OCI-LY7 (cell line): Measurements from ENCODE around the gene TTF2. TPM values are rescaled to one million over a fixed set of nuclear protein-coding genes. Genes with fewer than 3 reads are reported as not detected.

Experiments
- BruUV-seq: library from RNA; stranded (reverse); fragments of 400-500 nt; replicated peaks from 2 replicates; lab custom pipeline; 2021; lab: Mats Ljungman, UMichigan
- CTCF ChIA-PET: fragments of 300-600 bp; sonication (Branson Sonifier 250); formaldehyde crosslinking; loops from one replicate; lab custom pipeline; 2022; ENCODE audit warnings: antibody characterized with exemption; ENCODE audit not compliant: unreplicated experiment; lab: Charles Lee
- POLR2A ChIA-PET: fragments of 300-600 bp; sonication (Branson Sonifier 250); formaldehyde crosslinking; loops from one replicate; lab custom pipeline; 2022; ENCODE audit warnings: antibody characterized with exemption; lab: Charles Lee
- DNase-seq: peaks from one replicate; pipeline ENCODE4 v3.0.0-alpha.2; 2015; ENCODE audit warnings: low spot score
- H2AFZ ChIP-seq: fragments of 200-600 bp; sonication (generic), shearing (Covaris generic); 2 replicates; pipeline ENCODE4 v1.6.1; 2014; ENCODE audit warnings: mild to moderate bottlenecking, antibody characterized with exemption, low read length, moderate library complexity
- H3K27ac ChIP-seq: fragments of 200-600 bp; sonication (generic); 2 replicates; pipeline ENCODE4 v1.5.1; 2014; ENCODE audit warnings: mixed run types, low read depth, mild to moderate bottlenecking, moderate library complexity, low read length, inconsistent platforms; ENCODE audit not compliant: poor library complexity, severe bottlenecking
- H3K36me3 ChIP-seq: fragments of 200-600 bp; sonication (generic); 2 replicates; pipeline ENCODE4 v1.6.1; 2014; ENCODE audit warnings: mild to moderate bottlenecking, antibody characterized with exemption, low read length, moderate library complexity, mixed read lengths; ENCODE audit not compliant: insufficient read depth
- H3K4me1 ChIP-seq: fragments of 200-600 bp; sonication (generic); 2 replicates; pipeline ENCODE4 v1.5.1; 2014; ENCODE audit warnings: mild to moderate bottlenecking, low read length; ENCODE audit not compliant: insufficient read depth, poor library complexity, severe bottlenecking
- H3K4me2 ChIP-seq: fragments of 200-600 bp; sonication (generic); 2 replicates; pipeline ENCODE4 v1.6.1; 2014; ENCODE audit warnings: mild to moderate bottlenecking, low read length
- H3K4me3 ChIP-seq: fragments of 200-600 bp; sonication (generic); 2 replicates; pipeline ENCODE4 v1.5.1; 2014; ENCODE audit warnings: mild to moderate bottlenecking, low read depth, low read length; ENCODE audit not compliant: poor library complexity, severe bottlenecking
- H3K79me2 ChIP-seq: fragments of 200-600 bp; sonication (generic); 2 replicates; pipeline ENCODE4 v1.6.1; 2016; ENCODE audit warnings: low read depth, mild to moderate bottlenecking, low read length, moderate library complexity, mixed read lengths; ENCODE audit not compliant: insufficient read depth
- H3K9me2 ChIP-seq: fragments of 200-600 bp; sonication (generic); 2 replicates; pipeline ENCODE4 v1.6.1; 2016; ENCODE audit warnings: mild to moderate bottlenecking, low read length, mixed read lengths; ENCODE audit not compliant: insufficient read depth
- H3K9me3 ChIP-seq: fragments of 200-600 bp; sonication (generic); 2 replicates; pipeline ENCODE4 v1.6.1; 2014; ENCODE audit warnings: mild to moderate bottlenecking, mixed run types, low read length, mixed read lengths
- H4K20me1 ChIP-seq: fragments of 200-600 bp; sonication (generic); 2 replicates; pipeline ENCODE4 v1.6.1; 2014; ENCODE audit warnings: mild to moderate bottlenecking, antibody characterized with exemption, low read length, moderate library complexity, mixed read lengths; ENCODE audit not compliant: insufficient read depth
- CTCF ChIP-seq: fragments of 200-600 bp; sonication (generic); conservative IDR thresholded peaks from 2 replicates; pipeline ENCODE4 v1.5.1; 2014; ENCODE audit warnings: mild to moderate bottlenecking, antibody characterized with exemption, low read length, moderate library complexity, mixed read lengths
- EZH2phosphoT487 ChIP-seq: fragments of 200-600 bp; sonication (generic); IDR thresholded peaks from 2 replicates; pipeline ENCODE4 v1.6.1; 2018; ENCODE audit warnings: low read depth, borderline replicate concordance, mild to moderate bottlenecking, mixed run types, antibody characterized with exemption, low read length, moderate library complexity, mixed read lengths
- intact Hi-C: fragments of 100-400 bp; cut with micrococcal nuclease; formaldehyde crosslinking; loops from one replicate; pipeline ENCODE4 v1.10.0; 2022; ENCODE audit not compliant: unreplicated experiment
- total RNA-seq, 2 experiments: library from RNA; depleted of rRNA in 1 of 2; stranded (reverse); fragments of >200 nt in 1 of 2; shearing (Covaris generic) in 1 of 2; gene quantifications; 2 replicates each; pipeline ENCODE4 v1.2.3, GENCODE V29; 2014 to 2022

Gene TTF2
- total RNA-seq, 2 experiments from 2014 or later: 81.3 to 133 TPM

- intact Hi-C loops: no loop called here
- BruUV-seq: no TSS peak
- Histone ChIP-seq H3K4me3 (no peak overlapping the region), H3K4me2 (no peak overlapping the region), H3K79me2 (no peaks in the 10 kb centered on the region), H3K9me2 (no peaks in the 10 kb centered on the region), H3K9me3 (no peaks in the 10 kb centered on the region; the same call in 1 of the 2 replicates), H3K27ac (no peak overlapping the region), H3K4me1 (no peaks in the 10 kb centered on the region), H3K36me3 (peaks cover 96% of the 10 kb centered on the region), H2AFZ (no peak overlapping the region), H4K20me1 (no peaks in the 10 kb centered on the region)
- ChIA-PET POLR2A (no interaction called here), CTCF (no interaction called here)
- TF ChIP-seq CTCF (no peak), EZH2phosphoT487 (no peak)
- no peak for DNase-seq
Observed at GRCh38 chr1:117084231-117084630, 24.1 kb downstream of the TTF2 start.

- intact Hi-C loops: no loop called here
- Histone ChIP-seq H3K79me2 (no peaks in the 10 kb centered on the region), H3K27ac (no peak overlapping the region), H3K4me2 (no peak overlapping the region), H2AFZ (no peak overlapping the region), H3K36me3 (peaks cover 98% of the 10 kb centered on the region), H3K4me1 (no peaks in the 10 kb centered on the region), H3K4me3 (no peak overlapping the region), H3K9me3 (no peaks in the 10 kb centered on the region; the same call in 1 of the 2 replicates), H3K9me2 (no peaks in the 10 kb centered on the region), H4K20me1 (no peaks in the 10 kb centered on the region)
- ChIA-PET POLR2A (interaction anchor here (1.0 to 1.6 kb wide), 2 partner anchors 11 to 28 kb away, joined by 3 read pairs; partner anchors contain the start of gene TTF2), CTCF (no interaction called here)
- DNase-seq: no peak
- no peak for TF ChIP-seq EZH2phosphoT487
- TF ChIP-seq CTCF: no peak
- BruUV-seq: no TSS peak
Observed at GRCh38 chr1:117087686-117088085, 27.6 kb downstream of the TTF2 start.

GRCh38 chr1:117089996-117090395 is 29.9 kb downstream of the TTF2 start:
- H3K9me2 ChIP-seq: no peaks in the 10 kb centered on the region
- H3K4me2 ChIP-seq: no peak overlapping the region
- H3K27ac ChIP-seq: no peak overlapping the region
- DNase-seq: no peak
- H3K36me3 ChIP-seq: peaks cover 98% of the 10 kb centered on the region
- H3K4me3 ChIP-seq: no peak overlapping the region
- ChIA-PET CTCF (no interaction called here), POLR2A (no interaction called here)
- H2AFZ ChIP-seq: no peak overlapping the region
- no peaks in the 10 kb centered on the region for H3K79me2 ChIP-seq
- TF ChIP-seq CTCF: no peak
- no peak for TF ChIP-seq EZH2phosphoT487
- BruUV-seq: no TSS peak
- H3K4me1 ChIP-seq: peaks cover 10% of the 10 kb centered on the region
- H3K9me3 ChIP-seq: no peaks in the 10 kb centered on the region; the same call in 1 of the 2 replicates
- no peaks in the 10 kb centered on the region for H4K20me1 ChIP-seq
- intact Hi-C loops: no loop called here
